NT2/D1 (cell line): Measurements from ENCODE around the gene SNX27.

Source experiments
- SUZ12 ChIP-seq: IDR thresholded peaks from 2 replicates; pipeline ENCODE4 v1.6.1; 2011; ENCODE audit not compliant: insufficient read length, insufficient read depth; ENCODE audit errors: extremely low read depth
- YY1 ChIP-seq: IDR thresholded peaks from 2 replicates; pipeline ENCODE4 v1.6.1; 2011; ENCODE audit not compliant: insufficient read length, insufficient read depth
- ZNF274 ChIP-seq: IDR thresholded peaks from 2 replicates; pipeline ENCODE4 v1.6.1; 2011; ENCODE audit warnings: mild to moderate bottlenecking, low read depth, low read length

- TF ChIP-seq SUZ12: no peak
- TF ChIP-seq ZNF274: no peak
- TF ChIP-seq YY1: no peak
Observed at GRCh38 chr1:151711951-151712350, 100.1 kb downstream of the SNX27 start.
